GM19035 (cell line): Measurements from ENCODE around the gene DIPK1C.

ENCODE experiments used
- ATAC-seq: cut with Tn5 transposase; IDR thresholded peaks from one replicate; pipeline ENCODE4 v1.9.1; 2021; ENCODE audit not compliant: unreplicated experiment

Gene DIPK1C

DNA sequence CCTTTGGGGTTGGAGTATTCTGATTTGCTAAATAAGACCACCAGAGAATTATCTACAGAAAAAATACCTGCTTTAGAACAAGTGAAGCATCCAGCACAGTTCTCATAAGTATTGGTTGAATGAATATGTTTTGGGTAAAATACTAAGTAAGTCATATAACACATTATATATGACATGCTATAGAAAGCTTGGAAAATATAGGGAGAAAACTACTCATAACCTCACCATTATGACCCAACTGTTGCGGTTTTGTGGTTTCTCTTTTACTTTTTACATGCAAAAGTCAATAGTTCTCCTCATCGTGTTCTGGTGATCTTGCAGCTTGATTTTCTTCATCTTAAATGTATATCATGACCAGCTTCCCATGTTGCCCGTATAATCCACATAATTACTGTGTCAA lies 66.2 kb downstream of the DIPK1C start:
- ATAC-seq, result no peak

DNA sequence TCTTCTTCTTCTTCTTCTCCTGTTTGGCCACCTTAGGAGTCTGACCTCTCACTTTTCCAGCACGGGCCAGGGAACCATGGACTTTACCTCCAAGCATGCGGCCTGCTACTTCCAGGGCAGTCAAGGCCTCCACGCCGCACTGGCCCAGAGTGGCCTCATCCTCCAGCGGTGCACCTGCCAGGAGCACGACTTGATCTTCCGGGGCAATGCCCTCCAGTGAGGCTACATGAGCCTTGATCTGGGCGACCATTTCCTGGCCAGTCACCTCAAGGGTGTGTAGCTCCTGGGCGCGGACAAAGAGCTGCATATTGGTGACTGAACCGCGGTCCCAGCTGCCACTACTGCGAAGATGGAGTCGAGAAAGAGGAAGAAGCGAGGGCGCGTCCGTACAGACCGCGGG lies 67.1 kb downstream of the DIPK1C start:
- no peak for ATAC-seq

DNA sequence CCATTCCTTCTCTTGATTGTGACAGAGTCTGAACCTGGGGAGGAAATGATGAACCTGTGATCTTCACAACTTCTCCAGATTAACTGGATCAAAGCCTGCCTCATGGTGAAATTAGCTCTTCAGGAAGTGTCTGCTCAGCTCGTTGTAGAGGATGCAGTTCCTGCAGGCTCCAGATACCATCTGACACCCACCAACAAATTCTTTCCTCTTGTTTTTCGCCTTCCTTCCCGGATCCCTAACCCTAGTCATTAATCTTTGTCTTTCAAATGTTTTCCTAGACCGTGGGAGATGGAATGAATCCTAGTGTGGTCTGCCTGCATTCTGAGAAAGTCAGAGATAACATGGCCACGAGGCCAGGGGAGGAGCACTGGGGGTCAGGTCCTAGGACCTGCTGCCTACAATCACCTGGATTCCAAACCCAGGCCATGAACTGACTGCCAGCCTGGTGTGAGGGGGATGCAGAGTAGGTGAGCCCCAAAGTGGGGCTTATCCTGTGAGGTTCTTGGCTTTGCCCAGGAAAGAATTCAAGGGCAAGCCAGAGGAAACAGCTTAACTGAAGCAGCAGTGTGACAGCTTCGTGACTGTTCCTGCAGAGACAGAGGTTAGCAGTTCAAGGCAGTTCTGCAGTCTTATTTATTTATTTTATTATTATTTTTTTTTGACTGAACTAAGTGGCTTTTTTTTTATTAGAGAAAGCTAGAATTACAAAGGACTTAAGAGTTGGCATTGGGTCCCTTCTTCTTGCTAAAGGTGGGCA lies 67.8 kb downstream of the DIPK1C start:
- ATAC-seq, result no peak

DNA sequence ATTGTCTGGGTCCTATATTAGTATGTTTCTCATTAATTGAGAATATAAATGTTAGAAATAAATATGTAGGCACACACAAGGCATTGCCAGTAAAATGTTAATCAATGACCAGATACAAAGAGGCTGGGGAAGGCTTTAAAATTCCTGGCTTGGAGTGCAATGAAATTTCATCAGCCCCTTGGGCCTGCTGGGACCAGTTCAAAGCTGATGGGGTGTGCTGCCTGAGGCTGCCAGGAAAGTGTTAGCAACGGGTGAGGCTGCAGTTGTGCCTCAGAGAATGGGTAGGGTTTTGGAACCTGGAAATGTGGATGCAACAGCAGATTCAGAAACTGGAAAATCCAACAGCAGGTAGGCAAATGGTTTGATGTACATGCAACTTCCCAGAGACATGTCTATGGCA lies 68.9 kb downstream of the DIPK1C start:
- ATAC-seq, result no peak

DNA sequence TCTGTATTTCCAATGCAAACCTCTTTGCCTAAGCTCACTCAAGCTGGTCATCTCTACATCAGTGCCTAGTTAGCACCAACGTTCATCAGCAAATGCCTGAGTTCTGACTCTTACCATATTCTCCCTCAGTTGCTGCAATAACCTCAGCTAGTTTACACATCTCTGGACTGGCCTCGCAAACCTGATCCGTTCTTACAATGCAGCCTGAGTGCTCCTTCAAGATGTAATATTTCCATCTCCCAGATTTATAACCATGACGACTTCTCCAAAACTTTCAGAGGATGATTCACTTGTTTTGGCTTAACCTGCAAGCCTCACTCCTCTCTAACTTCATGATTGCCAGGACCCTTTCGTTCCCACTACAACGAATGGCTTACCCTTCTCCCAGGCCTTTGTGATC lies 69.7 kb downstream of the DIPK1C start:
- ATAC-seq, result no peak
